GM10266 (cell line): ENCODE data around the gene KMT2E.
A peak's percentile ranks its signal among the peaks of the same experiment; 100 is the strongest.
"Not testable (repeated sequence)": the region's sequence is repeated elsewhere in the genome, so short reads cannot be mapped to it uniquely, and the experiment has no call there.

ENCODE experiments used
- DNase-seq: peaks from one replicate; pipeline ENCODE4 v3.0.0; 2012; ENCODE audit errors: extremely low spot score
- CTCF ChIP-seq: IDR thresholded peaks from 2 replicates; pipeline ENCODE4 v1.5.1; 2012; ENCODE audit warnings: mild to moderate bottlenecking, low read depth; ENCODE audit not compliant: control insufficient read depth, insufficient read depth; ENCODE audit errors: missing control alignments

Gene KMT2E

GRCh38 chr7:104983578-104984539 lies 30.1 kb upstream of the KMT2E start:
- DNase-seq = peak; percentile 79
- peak; percentile 60 for TF ChIP-seq CTCF

DNA sequence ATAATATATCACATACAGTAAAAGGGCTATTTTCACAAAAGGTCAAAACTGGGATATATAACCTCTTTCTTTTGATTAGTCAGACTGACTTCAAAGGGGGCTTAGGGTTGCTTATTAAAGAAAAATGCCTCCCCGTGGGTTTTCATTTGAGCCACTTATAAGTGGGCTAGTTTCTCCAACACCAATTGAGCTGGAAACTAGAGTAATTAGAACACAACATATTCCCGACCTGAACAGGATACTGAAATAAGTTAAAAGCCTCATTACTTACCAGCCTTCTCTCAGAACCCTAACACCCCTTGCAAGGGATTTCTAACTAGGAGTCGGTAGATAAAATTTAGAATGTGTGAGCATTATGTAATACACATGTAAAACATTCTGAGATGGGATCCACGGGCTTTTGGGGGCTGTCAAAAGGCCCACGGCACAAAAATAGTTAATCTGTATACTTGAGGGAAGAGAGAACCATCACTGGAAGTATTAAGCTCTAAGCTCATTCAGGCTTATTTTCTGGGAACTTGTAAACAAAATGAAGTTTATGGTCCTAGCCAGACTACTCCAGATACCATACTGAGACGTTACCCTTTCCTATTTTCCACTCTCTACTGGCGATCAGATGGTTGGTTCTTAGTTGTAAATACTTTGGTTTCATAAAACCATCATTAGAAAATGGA lies 29.3 kb upstream of the KMT2E start:
- no peak for TF ChIP-seq CTCF
- no peak for DNase-seq

DNA sequence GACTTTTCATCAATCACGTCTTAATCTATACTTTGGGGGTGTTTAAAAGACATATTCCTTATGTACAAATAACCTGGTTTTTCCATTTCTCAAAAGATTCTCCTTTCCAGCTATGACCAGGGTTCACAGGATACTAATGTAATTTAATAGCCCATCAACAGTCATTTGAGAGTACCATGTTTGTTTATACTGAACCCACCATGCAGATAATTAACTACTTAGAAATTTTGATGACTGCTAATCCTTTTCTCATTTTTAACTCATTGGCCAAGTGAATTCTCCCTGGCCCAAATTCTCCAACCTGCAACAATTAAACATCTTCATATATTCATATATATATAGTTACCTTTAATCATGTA lies 28.8 kb upstream of the KMT2E start:
- no peak for TF ChIP-seq CTCF
- no peak for DNase-seq

GRCh38 chr7:104986628-104987259 lies 27.3 kb upstream of the KMT2E start:
- DNase-seq = no peak
- no peak for TF ChIP-seq CTCF

DNA sequence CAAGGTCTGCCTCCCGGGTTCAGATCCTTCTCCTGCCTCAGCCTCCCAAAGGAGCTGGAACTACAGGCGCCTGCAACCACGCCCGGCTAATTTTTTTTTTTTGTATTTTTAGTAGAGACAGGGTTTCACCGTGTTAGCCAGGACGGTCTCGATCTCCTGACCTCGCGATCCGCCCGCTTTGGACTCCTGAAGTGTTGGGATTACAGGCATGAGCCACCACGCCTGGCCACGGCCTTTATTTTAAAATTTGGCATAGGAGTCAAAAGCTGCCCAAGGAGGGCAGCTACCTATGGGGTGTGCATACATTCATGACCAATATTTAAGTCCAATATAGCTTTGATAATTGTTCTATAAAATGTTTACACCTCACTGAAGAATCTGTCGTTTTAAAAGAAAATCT lies 26.6 kb upstream of the KMT2E start:
- DNase-seq = not testable (repeated sequence)

DNA sequence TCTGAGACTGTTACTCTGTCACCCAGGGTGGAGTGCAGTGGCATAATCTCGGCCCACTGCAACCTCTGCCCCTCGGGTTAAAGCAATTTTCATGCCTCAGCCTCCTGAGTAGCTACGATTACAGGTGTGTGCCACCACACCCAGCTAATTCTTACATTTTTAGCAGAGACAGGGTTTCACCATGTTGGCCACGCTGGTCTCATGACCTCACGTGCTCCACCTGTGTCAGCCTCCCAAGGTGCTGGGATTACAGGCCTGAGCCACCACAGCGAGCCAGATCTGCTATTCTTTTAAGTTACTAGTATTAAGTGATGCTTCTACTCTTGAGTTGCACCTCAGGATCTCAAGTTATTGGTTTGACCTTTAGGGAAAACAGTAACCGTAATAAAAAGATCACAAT lies 23.0 kb upstream of the KMT2E start:
- no peak for TF ChIP-seq CTCF
- no peak for DNase-seq

DNA sequence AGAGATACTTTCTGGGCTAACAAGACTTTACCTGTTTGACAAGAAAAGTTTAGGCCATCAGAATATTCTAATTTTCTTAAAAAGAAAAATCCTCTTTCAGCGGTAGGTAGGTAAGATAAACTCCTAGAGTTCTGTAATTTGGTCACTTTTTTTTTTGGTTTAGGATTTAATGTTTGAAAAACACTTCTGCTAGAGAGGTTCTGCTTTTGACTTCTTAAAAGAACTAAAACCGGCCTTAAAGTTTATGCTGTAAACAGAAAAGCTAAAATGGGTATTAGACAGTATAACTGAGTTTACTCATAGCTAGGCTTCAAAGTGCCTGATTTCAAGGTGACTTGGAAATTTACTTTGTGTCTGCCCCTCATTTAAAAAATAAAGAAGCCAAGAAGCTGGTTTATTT lies 21.7 kb upstream of the KMT2E start:
- DNase-seq = no peak

More for the DNA sequence above, 21.7 kb upstream of the KMT2E start:
- TF ChIP-seq CTCF = no peak
